NCI-H1417 treated with DMSO at 0.1 percent for 48 hours (cell line): Measurements from ENCODE around the gene ZC3H18.

Experiments
- DNase-seq: peaks from one replicate; lab custom pipeline; 2025; lab: John Stamatoyannopoulos, UW

ZC3H18 gene

DNA sequence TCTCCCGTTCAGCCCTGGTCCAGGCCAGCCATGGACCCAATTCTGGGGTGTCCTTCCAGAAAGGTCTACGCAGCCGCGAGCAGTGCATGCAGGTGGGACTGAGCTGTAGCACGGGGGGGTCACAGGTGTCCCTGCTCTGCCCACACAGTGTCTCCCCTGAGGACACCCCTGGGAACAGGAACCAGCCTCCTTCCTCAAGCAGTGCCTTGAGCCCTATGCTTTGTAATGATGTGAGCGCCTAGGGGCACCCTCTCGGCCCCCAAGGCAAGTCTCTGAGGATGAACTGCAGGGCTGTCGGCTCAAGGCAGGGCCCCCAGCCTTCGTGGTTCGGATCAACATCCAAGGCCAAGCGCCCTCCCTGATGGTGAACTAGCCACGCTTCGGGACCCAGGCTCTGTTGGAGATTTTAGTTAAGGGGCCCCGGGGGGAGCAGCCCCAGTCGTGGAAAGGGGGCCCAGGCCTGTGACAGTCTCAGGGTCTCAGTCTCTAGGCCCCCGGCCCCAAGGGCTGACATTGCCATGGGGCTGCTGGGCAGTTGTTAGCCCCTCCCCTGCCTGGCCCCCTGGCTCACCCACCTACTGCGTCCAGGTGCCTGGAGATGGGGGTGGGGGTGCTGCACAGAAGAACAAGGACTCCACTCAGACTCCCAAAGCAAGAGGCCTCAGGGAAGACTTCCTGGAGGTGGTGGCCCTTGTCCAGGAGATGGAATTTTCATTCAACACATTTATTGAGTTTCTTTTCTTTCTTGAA lies 70.5 kb downstream of the ZC3H18 start:
- DNase-seq: no peak

DNA sequence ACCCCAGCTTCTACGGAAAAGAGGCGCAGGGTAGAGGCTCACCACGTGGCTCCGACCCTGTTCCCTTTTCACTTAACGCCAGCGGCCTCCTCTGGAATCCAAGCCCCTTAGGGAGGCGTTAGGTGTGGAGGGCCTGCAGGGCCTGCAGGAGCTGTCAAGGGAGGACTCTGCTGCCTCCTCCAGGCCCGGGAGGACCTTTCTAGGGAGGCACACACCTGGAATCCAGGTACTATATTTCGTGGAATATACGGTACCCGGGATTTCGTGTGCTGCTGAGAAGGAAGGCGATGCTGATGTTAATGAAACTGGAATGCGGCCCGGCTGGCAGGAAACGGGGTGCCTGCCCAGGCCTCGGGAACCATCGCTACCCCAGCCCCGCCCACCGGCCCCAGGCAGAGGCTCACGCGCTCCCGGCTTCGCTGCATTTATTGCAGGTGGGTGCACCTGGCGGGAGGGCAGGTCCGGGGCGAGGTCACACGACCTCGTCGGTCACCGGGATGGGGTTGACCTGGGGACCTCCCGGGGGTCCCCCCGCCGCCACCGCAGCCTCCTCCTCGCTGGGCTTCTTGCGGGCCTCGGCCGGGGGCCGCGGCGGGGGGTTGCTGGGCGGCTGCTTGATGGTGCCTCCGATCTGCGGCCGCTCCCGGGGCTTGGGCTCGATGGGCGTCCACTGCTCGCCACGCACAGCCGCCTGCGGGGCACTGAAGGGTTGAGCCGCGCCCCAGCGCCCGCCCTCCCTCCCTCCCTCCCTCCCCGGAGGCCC lies 72.9 kb downstream of the ZC3H18 start:
- DNase-seq: no peak

- no peak for DNase-seq
Measured at GRCh38 chr16:88643644-88643932, 73.4 kb downstream of the ZC3H18 start.

- no peak for DNase-seq
Measured at GRCh38 chr16:88645455-88645854, 75.3 kb downstream of the ZC3H18 start.

DNA sequence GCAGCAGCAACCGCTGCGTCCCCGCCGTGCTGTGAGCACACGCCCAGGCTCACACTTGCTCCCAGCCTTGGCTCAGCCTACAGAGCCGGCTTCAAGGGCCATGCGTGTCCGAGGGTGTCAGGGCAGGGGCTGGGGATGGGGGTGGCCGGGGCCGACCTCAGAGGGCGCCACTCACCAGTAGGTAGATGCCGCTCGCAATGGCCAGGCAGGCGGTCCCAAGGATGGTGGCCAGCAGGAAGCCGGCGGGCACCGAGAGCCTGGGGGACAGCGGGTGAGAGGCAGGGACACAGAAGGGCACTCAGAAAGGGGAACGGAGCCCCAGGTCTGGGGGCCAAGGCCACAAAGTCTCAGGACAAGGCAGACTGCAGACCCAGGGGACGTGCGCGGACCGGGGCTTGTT lies 75.7 kb downstream of the ZC3H18 start:
- no peak for DNase-seq

DNA sequence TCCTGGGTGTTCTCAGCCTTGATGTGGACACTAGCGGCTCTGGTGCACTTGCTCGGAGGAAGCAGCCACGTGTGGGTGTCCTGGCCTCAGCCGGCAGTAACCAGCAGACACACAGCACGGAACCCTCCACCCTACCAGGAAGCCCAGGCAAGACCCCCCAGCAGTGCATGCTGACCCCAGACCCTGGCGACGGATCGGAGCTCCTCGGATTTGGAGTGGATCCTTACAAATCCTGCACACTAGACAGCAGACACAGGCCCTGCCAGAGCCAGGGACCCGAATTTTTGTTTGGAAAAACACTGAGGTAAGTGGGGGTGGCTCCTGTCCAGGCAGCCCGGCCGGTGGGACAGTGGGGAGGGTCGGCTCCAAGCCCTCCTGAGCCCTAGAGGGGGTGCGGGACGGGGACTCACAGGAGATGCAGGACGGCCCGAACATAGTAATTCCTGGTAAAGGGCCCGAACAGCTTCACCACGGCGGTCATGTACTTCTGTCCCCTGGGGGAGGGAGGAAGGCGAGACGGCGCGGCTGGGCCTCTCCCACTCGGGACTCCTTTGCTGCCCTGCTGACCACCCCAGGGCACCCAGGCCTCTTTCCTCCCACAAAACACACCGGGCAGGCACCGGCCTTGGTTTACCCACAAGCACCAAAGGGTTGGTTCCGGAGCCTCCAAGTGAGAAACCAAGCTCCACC lies 76.3 kb downstream of the ZC3H18 start:
- DNase-seq: no peak

DNA sequence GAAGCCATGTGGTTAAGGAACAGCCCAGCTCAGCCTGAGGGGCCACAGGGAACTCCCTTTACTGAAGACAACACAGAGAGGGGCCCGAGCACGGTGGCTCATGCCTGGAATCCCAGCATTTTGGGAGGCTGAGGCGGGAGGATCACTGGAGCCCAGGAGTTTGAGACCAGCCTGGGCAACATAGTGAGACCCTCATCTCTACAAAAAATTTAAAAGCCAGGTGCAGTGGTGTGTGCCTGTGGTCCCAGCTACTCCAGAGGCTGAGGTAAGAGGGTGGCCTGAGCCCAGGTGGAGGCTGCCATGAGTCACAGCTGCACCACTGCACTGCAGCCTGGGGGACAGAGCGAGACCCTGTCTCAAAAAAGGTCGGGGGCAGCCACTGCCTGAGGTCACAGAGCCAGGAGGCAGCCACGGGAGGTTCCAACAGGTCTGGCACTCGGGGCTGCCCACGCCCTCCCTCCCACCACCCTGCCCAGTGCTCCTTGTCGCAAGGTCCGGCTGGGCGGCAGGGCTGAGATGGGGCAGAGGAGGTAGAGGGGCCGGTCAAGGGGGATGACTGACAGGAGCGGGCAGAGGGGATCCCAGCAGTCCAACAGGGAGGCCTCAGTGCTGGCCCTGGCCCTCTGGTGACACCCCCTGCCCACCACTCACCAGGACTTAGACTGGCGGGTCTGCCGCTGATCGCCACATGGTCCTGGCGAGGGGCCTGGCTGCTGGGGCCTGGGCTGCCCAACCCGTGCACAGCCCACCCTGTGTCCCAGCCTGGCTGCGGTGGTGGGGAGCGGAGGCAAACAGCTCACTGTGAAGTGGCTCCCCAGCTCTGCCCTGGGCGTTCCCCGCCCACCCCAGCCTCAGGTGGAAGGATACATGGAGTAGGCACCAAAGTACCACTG lies 77.2 kb downstream of the ZC3H18 start:
- DNase-seq: no peak

GRCh38 chr16:88649195-88649923 lies 79.2 kb downstream of the ZC3H18 start:
- DNase-seq: no peak

DNA sequence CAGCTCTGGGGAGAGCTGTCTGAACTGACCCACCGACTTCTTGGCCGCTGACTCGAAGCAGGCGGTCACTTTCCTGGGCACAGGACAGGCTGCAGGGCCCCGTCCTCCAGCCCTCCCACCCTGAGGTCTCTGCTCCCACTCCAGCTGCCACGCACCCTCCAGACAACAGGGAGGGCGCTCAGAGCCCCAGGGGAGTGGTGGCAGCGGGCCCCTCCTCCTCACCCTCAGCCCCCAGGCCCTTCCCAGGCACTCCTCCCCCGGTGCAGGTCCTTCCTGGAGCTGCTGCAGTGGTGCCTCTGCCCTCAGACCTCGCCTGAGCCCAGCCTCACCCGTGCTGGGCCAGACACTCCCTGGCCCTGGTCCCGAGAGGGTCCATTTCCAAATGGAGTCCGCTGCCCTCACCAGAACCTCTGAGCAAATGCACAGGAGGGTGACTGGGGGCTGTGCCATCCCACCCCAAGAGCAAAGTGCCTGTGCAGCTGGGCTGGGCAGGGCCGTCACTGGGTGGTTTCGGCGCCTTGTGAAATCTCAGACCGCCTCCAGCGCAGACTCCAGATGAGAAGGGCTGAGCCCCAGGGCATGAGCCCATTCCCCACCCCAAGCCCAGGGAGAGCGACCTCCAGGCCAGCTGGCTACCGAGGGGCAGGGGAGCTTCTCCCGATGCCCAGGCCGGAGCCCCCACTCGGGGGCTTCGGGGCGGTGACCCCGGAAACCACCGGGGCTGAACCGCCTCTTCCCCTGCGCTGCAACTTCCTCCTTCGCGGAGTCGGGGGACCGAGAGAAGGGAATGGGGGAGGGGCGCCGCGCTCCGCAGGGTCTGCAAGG lies 79.9 kb downstream of the ZC3H18 start:
- DNase-seq: no peak

- DNase-seq: no peak
Measured at GRCh38 chr16:88650749-88651275, 80.6 kb downstream of the ZC3H18 start, which contains the start of gene CYBA. Gene CYBA, minus strand, starts transcription at chr16:88651053. Its CDS starts 40 bp downstream, at chr16:88651013.

GRCh38 chr16:88651276-88651988 lies 81.2 kb downstream of the ZC3H18 start:
- DNase-seq: no peak

DNA sequence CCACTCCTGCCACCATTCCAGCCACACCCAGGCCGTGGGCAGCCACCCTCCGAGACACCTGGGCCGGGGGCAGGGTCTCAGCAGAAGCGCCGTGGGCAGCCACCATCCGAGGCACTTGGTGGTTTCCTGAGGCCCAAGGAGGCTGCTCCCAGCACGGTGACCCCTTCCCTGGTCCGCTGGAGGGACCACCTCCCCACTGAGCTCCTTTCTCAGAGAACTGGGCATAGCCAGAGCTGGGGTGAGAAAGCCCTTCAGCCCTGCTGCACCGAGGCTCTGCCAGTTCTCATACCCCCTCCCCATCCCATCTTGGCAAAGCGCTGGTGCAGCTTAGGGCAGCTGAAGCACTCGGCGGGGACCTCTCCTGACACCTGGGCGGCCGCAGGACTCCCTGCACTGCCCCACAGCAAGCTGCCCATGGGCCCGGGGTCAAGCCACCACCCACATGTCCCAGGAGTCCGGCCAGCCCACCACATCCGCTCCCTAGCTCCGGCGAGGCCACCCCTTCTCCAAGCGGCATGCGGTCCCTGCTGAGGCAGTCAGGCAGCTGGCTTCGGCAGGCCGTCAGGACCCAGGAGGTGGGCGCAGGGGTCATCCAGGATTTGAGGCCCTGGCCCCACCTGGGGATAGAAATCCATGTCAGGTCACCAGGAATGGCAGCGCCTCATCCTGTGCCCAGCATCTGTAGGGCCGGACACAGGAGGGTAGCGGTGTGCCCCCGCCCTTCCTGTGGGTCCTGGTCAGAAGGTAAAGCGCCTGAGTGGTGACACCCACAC lies 82.0 kb downstream of the ZC3H18 start:
- DNase-seq: no peak

- no peak for DNase-seq
Measured at GRCh38 chr16:88652762-88653063, 82.5 kb downstream of the ZC3H18 start.

- DNase-seq: no peak
Measured at GRCh38 chr16:88653101-88653500, 82.9 kb downstream of the ZC3H18 start.

- DNase-seq: no peak
Measured at GRCh38 chr16:88653596-88654362, 83.6 kb downstream of the ZC3H18 start.

- DNase-seq: no peak
Measured at GRCh38 chr16:88654363-88655052, 84.3 kb downstream of the ZC3H18 start.

DNA sequence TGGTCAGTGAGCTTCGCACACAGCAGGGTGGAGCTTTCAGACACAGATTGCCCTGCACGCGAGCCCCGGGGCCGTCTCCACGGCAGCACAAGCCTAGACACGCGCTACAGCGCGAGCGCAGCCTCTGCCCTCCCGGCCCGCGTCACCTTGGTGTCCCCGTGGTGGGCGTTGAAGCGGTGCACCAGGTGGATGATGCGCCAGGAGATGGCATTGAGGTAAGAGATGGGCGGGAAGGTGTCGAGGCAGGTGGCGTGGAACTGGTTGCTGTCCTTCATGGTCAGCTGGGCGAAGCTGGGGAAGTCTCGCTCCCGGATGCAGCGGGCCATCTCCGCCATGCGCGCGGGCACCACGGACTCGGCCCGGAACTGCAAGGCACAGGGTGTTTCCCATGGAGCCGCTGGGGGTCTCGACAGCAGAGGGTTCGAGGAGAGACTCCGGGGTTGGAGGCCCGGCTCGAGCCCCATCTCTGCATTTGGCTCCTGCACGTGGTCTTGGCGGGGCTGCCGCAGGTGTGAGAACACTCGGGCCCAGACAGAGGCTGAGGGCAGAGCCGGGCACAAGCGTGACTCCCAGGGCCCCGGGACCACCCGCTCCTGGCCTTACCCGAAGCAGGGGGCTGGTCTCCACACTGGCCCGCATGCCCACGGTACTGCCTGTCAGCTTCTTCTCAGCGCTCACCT lies 85.0 kb downstream of the ZC3H18 start:
- no peak for DNase-seq
